Esophagus muscularis mucosa (tissue), 4 donors: ENCODE data around the gene DNAJB13. TPM values are rescaled to one million over a fixed set of nuclear protein-coding genes. Genes with fewer than 3 reads are reported as not detected.

Source experiments
- DNase-seq: peaks from one replicate; pipeline ENCODE4 v3.0.0-alpha.2; 2017; ENCODE audit errors: extremely low spot score
- H3K27ac ChIP-seq, 4 donors: fragments of 200-600 bp; sonication (generic); replicated peaks in 1 of 4; 1 replicate in 3 of 4; 2 replicates in 1 of 4; pipeline ENCODE4 v1.5.1; 2016 to 2019; ENCODE audit warnings: mild to moderate bottlenecking in 1 of 4
- H3K27me3 ChIP-seq, 4 donors: fragments of 200-600 bp; sonication (generic); one replicate each; pipeline versions ENCODE4 v1.5.1 to v1.6.0; 2016 to 2019
- H3K36me3 ChIP-seq, 4 donors: fragments of 200-600 bp; sonication (generic); one replicate each; pipeline ENCODE4 v1.5.1; 2016 to 2019
- H3K4me1 ChIP-seq, 4 donors: fragments of 200-600 bp; sonication (generic); one replicate each; pipeline ENCODE4 v1.5.1; 2016 to 2019
- H3K4me3 ChIP-seq, 4 donors: fragments of 200-600 bp; sonication (generic); 1 replicate in 2 of 4; 2 replicates in 2 of 4; pipeline ENCODE4 v1.5.1; 2016 to 2019; ENCODE audit warnings: mild to moderate bottlenecking in 4 of 4, moderate library complexity in 1 of 4
- H3K9me3 ChIP-seq, 4 donors: fragments of 200-600 bp; sonication (generic); 1 replicate in 3 of 4; 2 replicates in 1 of 4; pipeline ENCODE4 v1.5.1; 2016 to 2019
- CTCF ChIP-seq, 3 experiments: fragments of 200-600 bp in 2 of 3; fragments of 450-650 bp in 1 of 3; sonication (generic) in 2 of 3; IDR thresholded peaks; one replicate each; pipeline ENCODE4 v1.5.1; 2017 to 2019; ENCODE audit warnings: antibody characterized with exemption in 3 of 3, mild to moderate bottlenecking in 2 of 3, moderate library complexity in 1 of 3
- EP300 ChIP-seq: sonication (generic); formaldehyde crosslinking; IDR thresholded peaks from one replicate; pipeline ENCODE4 v1.6.1; 2017; ENCODE audit warnings: antibody characterized with exemption
- POLR2A ChIP-seq: fragments of 450-650 bp; IDR thresholded peaks from one replicate; pipeline ENCODE4 v1.6.1; 2017; ENCODE audit warnings: antibody characterized with exemption, moderate library complexity, mild to moderate bottlenecking, low read depth
- POLR2AphosphoS5 ChIP-seq, 2 donors: sonication (generic); formaldehyde crosslinking; IDR thresholded peaks; one replicate each; pipeline ENCODE4 v1.6.1; 2017; ENCODE audit warnings: antibody characterized with exemption in 2 of 2
- WGBS: methylation state at CpG from one replicate; pipeline ENCODE4 v1.1.5; 2018; 5-methylcytosine and 5-hydroxymethylcytosine counted together
- intact Hi-C: fragments of 100-400 bp; cut with DNase I; formaldehyde crosslinking; loops from one replicate; pipeline ENCODE4 v1.15.1; 2023
- total RNA-seq, 4 donors: library from RNA; depleted of rRNA; stranded (reverse); fragments of >200 nt; gene quantifications; one replicate each; pipeline versions ENCODE4 v1.1.0 to v1.2.1, GENCODE V29; 2016

Gene DNAJB13
- total RNA-seq, 4 donors from 2014 or later: not detected

- intact Hi-C loops: no loop called here
- no peak for DNase-seq
- Histone ChIP-seq H3K9me3 (no peaks in the 10 kb centered on the region), H3K4me1 (peaks cover 5 to 16% (median 8%) of the 10 kb centered on the region in 4 donors), H3K4me3 (no peak within 1 kb of the TSS), H3K27ac (no peak within 1 kb of the TSS), H3K27me3 (no peaks in the 10 kb centered on the region), H3K36me3 (peaks cover 2 to 40% (median 18%) of the 10 kb centered on the region in 4 donors)
- WGBS: 59% methylated on average over 6 of the region's 9 CpGs
- TF ChIP-seq POLR2A: peak; percentile 17
- no peak for TF ChIP-seq CTCF (IDR thresholded peaks at IDR 0.05)
Measured at GRCh38 chr11:74008373-74009229, 57.8 kb downstream of the DNAJB13 start, which contains the start of gene UCP3. TSS of gene UCP3 (minus strand) at chr11:74009085. CDS start at chr11:74007042, 2,043 bp downstream.

- WGBS: 97% methylated on average over 3 of the region's 3 CpGs
- Histone ChIP-seq H3K27me3 (no peaks in the 10 kb centered on the region), H3K9me3 (no peaks in the 10 kb centered on the region), H3K4me1 (peaks cover 5 to 16% (median 8%) of the 10 kb centered on the region in 4 donors), H3K27ac (no peak overlapping the region), H3K36me3 (peaks cover 0 to 40% (median 20%) of the 10 kb centered on the region in 4 donors), H3K4me3 (no peak overlapping the region)
- no peak for TF ChIP-seq POLR2A
- TF ChIP-seq CTCF (IDR thresholded peaks at IDR 0.05): no peak
- no peak for TF ChIP-seq POLR2AphosphoS5 (IDR thresholded peaks at IDR 0.05)
- TF ChIP-seq EP300: no peak
- intact Hi-C loops: no loop called here
- no peak for DNase-seq
Measured at GRCh38 chr11:74009230-74009547, 58.4 kb downstream of the DNAJB13 start.

- DNase-seq: no peak
- H3K27me3 ChIP-seq: no peaks in the 10 kb centered on the region
- 88% methylated on average over 5 of the region's 5 CpGs for WGBS
- H3K36me3 ChIP-seq: peaks cover 0 to 43% (median 19%) of the 10 kb centered on the region in 4 donors
- intact Hi-C loops: no loop called here
- TF ChIP-seq POLR2A (no peak), CTCF (IDR thresholded peaks at IDR 0.05) (no peak), POLR2AphosphoS5 (IDR thresholded peaks at IDR 0.05) (no peak), EP300 (no peak)
- no peak overlapping the region for H3K4me3 ChIP-seq
- H3K27ac ChIP-seq: no peak overlapping the region
- H3K4me1 ChIP-seq: peaks cover 5 to 16% (median 8%) of the 10 kb centered on the region in 4 donors
- no peaks in the 10 kb centered on the region for H3K9me3 ChIP-seq
Measured at GRCh38 chr11:74009675-74010305, 59.0 kb downstream of the DNAJB13 start.

- WGBS: 98% methylated on average over 7 of the region's 9 CpGs
- intact Hi-C loops: no loop called here
- Histone ChIP-seq H3K4me1 (peaks cover 5 to 16% (median 8%) of the 10 kb centered on the region in 4 donors), H3K27ac (no peak overlapping the region), H3K27me3 (no peaks in the 10 kb centered on the region), H3K36me3 (peaks cover 0 to 40% (median 17%) of the 10 kb centered on the region in 4 donors), H3K9me3 (no peaks in the 10 kb centered on the region), H3K4me3 (no peak overlapping the region)
- no peak for DNase-seq
- TF ChIP-seq POLR2AphosphoS5 (IDR thresholded peaks at IDR 0.05) (no peak), EP300 (no peak), POLR2A (no peak), CTCF (IDR thresholded peaks at IDR 0.05) (no peak)
Measured at GRCh38 chr11:74010306-74011300, 59.8 kb downstream of the DNAJB13 start.
